ENCODE results near the gene B3GNT2.
"Not testable (repeated sequence)": the region's sequence is repeated elsewhere in the genome, so short reads cannot be mapped to it uniquely, and the experiment has no call there.

B3GNT2 gene

GRCh38 chr2:62195421-62196277, at the start of gene B3GNT2:
TSS of gene B3GNT2 (plus strand) at chr2:62196115. CDS start at chr2:62222221, 26,106 bp downstream.
- DNase-seq, result peak; percentile 91

- not testable (repeated sequence) for DNase-seq
These were observed 49.1 kb upstream of the B3GNT2 start for GRCh38 chr2:62146790-62147189.

- DNase-seq, result no peak
These were observed 48.2 kb upstream of the B3GNT2 start for GRCh38 chr2:62147610-62148301.

GRCh38 chr2:62149708-62150107, 46.2 kb upstream of the B3GNT2 start:
- DNase-seq, result peak; percentile 32

- DNase-seq, result no peak
These were observed 45.2 kb upstream of the B3GNT2 start for GRCh38 chr2:62150597-62151305.

- no peak for DNase-seq
These were observed 44.6 kb upstream of the B3GNT2 start for GRCh38 chr2:62151306-62151638.

GRCh38 chr2:62152000-62152399, 43.9 kb upstream of the B3GNT2 start:
- no peak for DNase-seq

GRCh38 chr2:62156861-62157496, 38.9 kb upstream of the B3GNT2 start:
- DNase-seq, result no peak

GRCh38 chr2:62158444-62159121, 37.3 kb upstream of the B3GNT2 start:
- no peak for DNase-seq

- DNase-seq, result not testable (repeated sequence)
These were observed 35.2 kb upstream of the B3GNT2 start for GRCh38 chr2:62160691-62161090.

- no peak for DNase-seq
These were observed 32.6 kb upstream of the B3GNT2 start for GRCh38 chr2:62163106-62163831.

- DNase-seq, result no peak
These were observed 32.1 kb upstream of the B3GNT2 start for GRCh38 chr2:62163834-62164233.

GRCh38 chr2:62175728-62176127, 20.2 kb upstream of the B3GNT2 start:
- no peak for DNase-seq

GRCh38 chr2:62176801-62177200, 19.1 kb upstream of the B3GNT2 start:
- DNase-seq, result peak; percentile 96

GRCh38 chr2:62177392-62178049, 18.4 kb upstream of the B3GNT2 start:
- no peak for DNase-seq

GRCh38 chr2:62178741-62179271, 17.1 kb upstream of the B3GNT2 start:
- DNase-seq, result no peak

GRCh38 chr2:62180975-62181374, 14.9 kb upstream of the B3GNT2 start:
- DNase-seq, result peak; percentile 84

GRCh38 chr2:62181843-62182242, 14.1 kb upstream of the B3GNT2 start:
- peak; percentile 32 for DNase-seq

GRCh38 chr2:62184512-62185230, 11.2 kb upstream of the B3GNT2 start:
- DNase-seq, result no peak

- no peak for DNase-seq
These were observed 10.3 kb upstream of the B3GNT2 start for GRCh38 chr2:62185475-62186155.

All from hematopoietic multipotent progenitor cell treated with erythropoietin and hydrocortisone succinate and interleukin-3 and kit ligand, for 6 days (in vitro differentiated cells).